ENCODE data around the gene ITPR1. TPM values are rescaled to one million over a fixed set of nuclear protein-coding genes. Genes with fewer than 3 reads are reported as not detected.

ITPR1 gene
- total RNA-seq = 68.1 and 84.8 TPM in 2 replicates

GRCh38 chr3:4493014-4493940 is at the start of gene ITPR1:
Gene ITPR1 (plus strand): TSS chr3:4493348. CDS start chr3:4516492, 23,144 bp downstream.

GRCh38 chr3:4466741-4467521 is 26.2 kb upstream of the ITPR1 start, which contains the start of gene SUMF1:
Gene SUMF1 (minus strand): TSS chr3:4467269. CDS start chr3:4467245, 24 bp downstream.

Other genes starting within 250 kb of the ITPR1 start
- 8.8 and 9.0 TPM in 2 replicates for gene SETMAR, start 190.0 kb upstream of the ITPR1 start, total RNA-seq
- 49.1 and 65.2 TPM in 2 replicates for gene SUMF1, start 26.1 kb upstream of the ITPR1 start, total RNA-seq